B cell (primary cell): ENCODE results near the gene TRANK1. TPM values are rescaled to one million over a fixed set of nuclear protein-coding genes. Genes with fewer than 3 reads are reported as not detected.

Source experiments
- ATAC-seq: fragments of 200-7000 bp; cut with Tn5 transposase; one replicate; pipeline ENCODE4 v1.10.0; 2021; ENCODE audit warnings: low read depth, mild to moderate bottlenecking, moderate number of reproducible peaks, moderate library complexity
- CTCF ChIA-PET: fragments of 350-600 bp; sonication (Branson Sonifier 250); formaldehyde crosslinking; loops from one replicate; lab custom pipeline; 2021; ENCODE audit warnings: antibody characterized with exemption, inconsistent platforms; lab: Charles Lee
- POLR2A ChIA-PET: fragments of 350-600 bp; sonication (Branson Sonifier 250); formaldehyde crosslinking; loops from one replicate; lab custom pipeline; 2021; ENCODE audit warnings: antibody characterized with exemption; lab: Charles Lee
- DNase-seq: peaks from one replicate; pipeline ENCODE4 v3.0.0; 2013
- H2AFZ ChIP-seq: 2 replicates; pipeline ENCODE4 v1.6.1; 2012; ENCODE audit warnings: mild to moderate bottlenecking, low read depth, low read length; ENCODE audit not compliant: insufficient read depth, poor library complexity, severe bottlenecking
- H3K27ac ChIP-seq, 2 donors: 1 replicate in 1 of 2; 2 replicates in 1 of 2; pipeline ENCODE4 v1.5.1; 2012 to 2013; ENCODE audit warnings: low read length in 2 of 2, mild to moderate bottlenecking in 2 of 2, moderate library complexity in 1 of 2
- H3K27me3 ChIP-seq, 4 experiments: fragments of 200-600 bp in 1 of 4; sonication (generic) in 1 of 4; replicated peaks in 1 of 4; 1 replicate in 2 of 4; 2 replicates in 2 of 4; pipeline versions ENCODE4 v1.6.1 to v1.7.0; 2013 to 2016; ENCODE audit warnings: low read length in 3 of 4, mild to moderate bottlenecking in 2 of 4, mixed read lengths in 1 of 4, moderate library complexity in 1 of 4; ENCODE audit not compliant: insufficient read depth in 4 of 4, control insufficient read depth in 3 of 4; ENCODE audit errors: control extremely low read depth in 1 of 4
- H3K36me3 ChIP-seq, 2 experiments: replicated peaks in 1 of 2; 1 replicate in 1 of 2; 2 replicates in 1 of 2; pipeline versions ENCODE4 v1.6.1 to v1.7.1; 2013; ENCODE audit warnings: low read length in 1 of 2; ENCODE audit not compliant: insufficient read depth in 2 of 2, control insufficient read depth in 1 of 2; ENCODE audit errors: control extremely low read depth in 1 of 2, extremely low read depth in 1 of 2
- H3K4me1 ChIP-seq, 2 donors: fragments of 200-600 bp in 1 of 2; sonication (generic) in 1 of 2; 1 replicate in 1 of 2; 2 replicates in 1 of 2; pipeline versions ENCODE4 v1.5.1 to v1.6.1; 2013 to 2017; ENCODE audit warnings: low read length in 2 of 2; ENCODE audit not compliant: control insufficient read depth in 2 of 2, insufficient read depth in 2 of 2
- H3K4me2 ChIP-seq: replicated peaks from 2 replicates; pipeline ENCODE3; 2012; ENCODE audit warnings: mild to moderate bottlenecking, low read depth, low read length; ENCODE audit not compliant: poor library complexity, severe bottlenecking
- H3K4me3 ChIP-seq, 5 experiments: fragments of 200-600 bp in 1 of 5; sonication (generic) in 1 of 5; 1 replicate in 3 of 5; 2 replicates in 2 of 5; pipeline versions ENCODE4 v1.5.1 to v1.7.0; 2011 to 2016; ENCODE audit warnings: low read length in 4 of 5, mild to moderate bottlenecking in 4 of 5, low read depth in 2 of 5, control low read depth in 1 of 5, moderate library complexity in 1 of 5; ENCODE audit not compliant: insufficient read depth in 1 of 5; ENCODE audit errors: control extremely low read depth in 1 of 5, extremely low read depth in 1 of 5
- H3K79me2 ChIP-seq: fragments of 200-600 bp; sonication (generic); one replicate; pipeline ENCODE4 v1.6.0; 2016; ENCODE audit warnings: low read length; ENCODE audit not compliant: control insufficient read depth, insufficient read depth
- H3K9ac ChIP-seq: fragments of 200-600 bp; sonication (generic); 2 replicates; pipeline ENCODE4 v1.6.1; 2017; ENCODE audit warnings: mild to moderate bottlenecking, low read length, moderate library complexity
- H3K9me3 ChIP-seq, 3 donors: one replicate each; pipeline versions ENCODE4 v1.6.1 to v1.7.1; 2013; ENCODE audit warnings: low read length in 2 of 3; ENCODE audit not compliant: control insufficient read depth in 2 of 3, insufficient read depth in 1 of 3; ENCODE audit errors: control extremely low read depth in 1 of 3
- H4K20me1 ChIP-seq: 2 replicates; pipeline ENCODE4 v1.6.0; 2012; ENCODE audit warnings: mild to moderate bottlenecking, low read length; ENCODE audit not compliant: insufficient read depth, control insufficient read depth, poor library complexity, severe bottlenecking
- H3K27ac Mint-ChIP-seq: one replicate; pipeline ENCODE4 v1.8.0; 2021; ENCODE audit warnings: mixed read lengths
- H3K27me3 Mint-ChIP-seq: one replicate; pipeline ENCODE4 v1.8.0; 2021; ENCODE audit warnings: mixed read lengths
- H3K4me1 Mint-ChIP-seq: one replicate; pipeline ENCODE4 v1.8.0; 2021; ENCODE audit warnings: mixed read lengths
- H3K4me3 Mint-ChIP-seq: one replicate; pipeline ENCODE4 v1.8.0; 2021; ENCODE audit warnings: mixed read lengths
- H3K9me3 Mint-ChIP-seq: one replicate; pipeline ENCODE4 v1.8.0; 2022; ENCODE audit warnings: mixed read lengths; ENCODE audit not compliant: insufficient read depth
- CTCF ChIP-seq: fragments of 200-600 bp; IDR thresholded peaks from one replicate; pipeline ENCODE4 v1.8.0; 2022; ENCODE audit warnings: antibody characterized with exemption, mild to moderate bottlenecking
- EZH2 ChIP-seq: IDR thresholded peaks from 2 replicates; pipeline ENCODE4 v1.6.1; 2012; ENCODE audit warnings: borderline replicate concordance, low read depth, mild to moderate bottlenecking, moderate library complexity, low read length; ENCODE audit not compliant: insufficient read depth, poor library complexity, severe bottlenecking
- WGBS: methylation state at CpG from one replicate; pipeline ENCODE4 v1.1.5; 2013; ENCODE audit warnings: missing lambda C conversion rate; ENCODE audit not compliant: insufficient coverage; 5-methylcytosine and 5-hydroxymethylcytosine counted together
- intact Hi-C: fragments of 100-400 bp; cut with micrococcal nuclease; formaldehyde crosslinking; loops from one replicate; pipeline ENCODE4 v1.10.0; 2022
- polyA plus RNA-seq: library from polyadenylated mRNA; depleted of rRNA; stranded (reverse); fragments of >200 nt; gene quantifications from 2 replicates; pipeline ENCODE4 v1.2.3, GENCODE V29; 2012
- total RNA-seq, 2 donors: library from RNA; stranded (reverse); fragments of 120-200 nt in 1 of 2; gene quantifications; 1 replicate in 1 of 2; 2 replicates in 1 of 2; pipeline versions ENCODE4 v1.2.3 to v1.2.4, GENCODE V29; 2013 to 2022

TRANK1 gene
- total and polyA plus RNA-seq, 2 donors (not counting 1 experiment from before 2014, with no cell fraction given): 20.8 to 147 TPM

DNA sequence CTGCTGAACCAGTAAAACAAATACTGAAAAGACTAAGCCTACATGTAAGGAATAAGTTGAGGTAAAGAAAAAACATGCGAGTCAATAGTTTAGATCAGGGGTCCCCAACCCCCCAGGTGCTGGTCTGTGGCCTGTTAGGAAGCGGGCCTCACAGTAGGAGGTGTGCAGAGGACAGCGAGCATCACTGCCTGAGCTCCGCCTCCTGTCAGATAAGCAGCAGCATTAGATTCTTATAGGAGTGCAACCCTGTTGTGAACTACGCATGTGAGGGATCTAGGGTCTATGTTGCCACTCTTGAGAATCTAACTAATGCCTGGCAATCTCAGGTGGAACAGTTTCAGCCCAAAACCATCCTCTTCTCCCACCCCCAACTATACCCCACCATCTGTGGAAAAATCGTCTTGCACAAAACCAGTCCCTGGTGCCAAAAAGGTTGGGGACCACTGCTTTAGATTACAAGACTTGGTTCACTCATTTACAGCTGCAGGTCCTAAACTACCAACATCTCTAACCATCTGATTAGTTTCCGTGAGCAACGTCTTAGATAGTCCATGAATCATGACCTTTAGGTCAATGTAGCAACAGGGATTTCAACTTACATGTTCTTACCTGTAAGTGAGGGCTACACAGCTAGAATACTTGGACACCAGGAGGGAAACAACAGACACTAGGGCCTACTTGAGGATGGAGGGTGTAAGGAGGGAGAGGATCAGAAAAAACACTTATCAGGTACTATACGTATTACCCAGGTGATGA lies 66.7 kb downstream of the TRANK1 start:
- Histone ChIP-seq H2AFZ (no peak overlapping the region), H3K27ac (peak overlapping the region; percentile 5 to 59), H3K9me3 (peaks cover 0 to 4% (median 0%) of the 10 kb centered on the region in 3 donors), H4K20me1 (no peaks in the 10 kb centered on the region), H3K79me2 (peaks cover 17% of the 10 kb centered on the region), H3K36me3 (peaks cover 3 to 15% of the 10 kb centered on the region in 2 experiments), H3K4me3 (no peak overlapping the region), H3K27me3 (no peaks in the 10 kb centered on the region), H3K4me1 (peaks cover 21 to 25% of the 10 kb centered on the region in 2 donors), H3K9ac (no peak overlapping the region), H3K4me2 (no peak overlapping the region)
- Mint-ChIP-seq H3K27me3 (no peaks in the 10 kb centered on the region), H3K9me3 (no peaks in the 10 kb centered on the region), H3K4me3 (no peak overlapping the region), H3K27ac (peak overlapping the region; percentile 78), H3K4me1 (peaks cover 52% of the 10 kb centered on the region)
- POLR2A ChIA-PET: interaction anchor here (1.2 kb wide), 1 partner anchor 14 kb away, joined by 4 read pairs; no protein-coding TSS in a partner anchor
- DNase-seq (no peak), ATAC-seq (no peak)
- intact Hi-C loops: loop anchor here (2.0 kb wide), 1 partner anchor 13 kb away; no protein-coding TSS in a partner anchor
- TF ChIP-seq EZH2 (no peak), CTCF (no peak)
- WGBS: 88% methylated on average over 2 of the region's 9 CpGs
- CTCF ChIA-PET: interaction anchor here (5.9 kb wide), 1 partner anchor 81 kb away, joined by 38 read pairs; no protein-coding TSS in a partner anchor
